Fibroblast of villous mesenchyme (primary cell): ENCODE data around the gene SCART1. TPM values are rescaled to one million over a fixed set of nuclear protein-coding genes. Genes with fewer than 3 reads are reported as not detected.

Source experiments
- DNase-seq: peaks from one replicate; pipeline ENCODE4 v3.0.0-alpha.2; 2010; ENCODE audit warnings: low read depth
- H3K4me3 ChIP-seq: 2 replicates; pipeline ENCODE4 v1.5.1; 2011; ENCODE audit warnings: low read depth, mild to moderate bottlenecking, low read length
- CTCF ChIP-seq: IDR thresholded peaks from 2 replicates; pipeline ENCODE4 v1.5.1; 2012; ENCODE audit warnings: low read depth, mild to moderate bottlenecking, low read length; ENCODE audit not compliant: insufficient read depth
- total RNA-seq: library from RNA; depleted of rRNA; stranded (reverse); fragments of >200 nt; gene quantifications from 2 replicates; pipeline ENCODE4 v1.2.3, GENCODE V29; 2012

Gene SCART1
- total RNA-seq, 1 donor = 2.6 TPM

- H3K4me3 ChIP-seq = no peak overlapping the region
- DNase-seq = no peak
- no peak for TF ChIP-seq CTCF
These were observed 35.3 kb upstream of the SCART1 start for GRCh38 chr10:133418289-133418993.

- no peak overlapping the region for H3K4me3 ChIP-seq
- no peak for DNase-seq
- no peak for TF ChIP-seq CTCF
These were observed 34.4 kb upstream of the SCART1 start for GRCh38 chr10:133419211-133419950.

- TF ChIP-seq CTCF = no peak
- no peak overlapping the region for H3K4me3 ChIP-seq
- DNase-seq = no peak
These were observed 33.7 kb upstream of the SCART1 start for GRCh38 chr10:133420028-133420427.

- DNase-seq = no peak
- H3K4me3 ChIP-seq = no peak overlapping the region
- TF ChIP-seq CTCF = no peak
These were observed 33.2 kb upstream of the SCART1 start for GRCh38 chr10:133420579-133420978.

GRCh38 chr10:133421336-133422222, 32.2 kb upstream of the SCART1 start:
- DNase-seq = no peak
- H3K4me3 ChIP-seq = no peak overlapping the region
- TF ChIP-seq CTCF = no peak

- H3K4me3 ChIP-seq = no peak overlapping the region
- no peak for DNase-seq
- TF ChIP-seq CTCF = no peak
These were observed 31.4 kb upstream of the SCART1 start for GRCh38 chr10:133422223-133422806.
